Measurements from ENCODE around the gene TP73. TPM values are rescaled to one million over a fixed set of nuclear protein-coding genes. Genes with fewer than 3 reads are reported as not detected.

Gene TP73
- total and polyA plus RNA-seq, 8 donors = 0.11 to 0.51 (median 0.28) TPM

- Histone ChIP-seq H3K4me3 (no peak overlapping the region), H3K9me3 (no peaks in the 10 kb centered on the region), H3K27me3 (no peaks in the 10 kb centered on the region), H3K27ac (no peak overlapping the region), H3K4me1 (peaks cover 5 to 9% (median 8%) of the 10 kb centered on the region in 3 donors), H3K36me3 (peaks cover 0 to 11% (median 0%) of the 10 kb centered on the region in 3 donors)
- ATAC-seq (peak in 3 of 4 donors; percentile 11 to 29 (median 19)), DNase-seq (peak in 5 of 6 donors; percentile 44 to 82 (median 60)), FAIRE-seq (no peak)
- WGBS, 2 donors = 40 to 44% methylated on average over 23 to 27 of the region's 27 CpGs
- TF ChIP-seq, protein P1, sequence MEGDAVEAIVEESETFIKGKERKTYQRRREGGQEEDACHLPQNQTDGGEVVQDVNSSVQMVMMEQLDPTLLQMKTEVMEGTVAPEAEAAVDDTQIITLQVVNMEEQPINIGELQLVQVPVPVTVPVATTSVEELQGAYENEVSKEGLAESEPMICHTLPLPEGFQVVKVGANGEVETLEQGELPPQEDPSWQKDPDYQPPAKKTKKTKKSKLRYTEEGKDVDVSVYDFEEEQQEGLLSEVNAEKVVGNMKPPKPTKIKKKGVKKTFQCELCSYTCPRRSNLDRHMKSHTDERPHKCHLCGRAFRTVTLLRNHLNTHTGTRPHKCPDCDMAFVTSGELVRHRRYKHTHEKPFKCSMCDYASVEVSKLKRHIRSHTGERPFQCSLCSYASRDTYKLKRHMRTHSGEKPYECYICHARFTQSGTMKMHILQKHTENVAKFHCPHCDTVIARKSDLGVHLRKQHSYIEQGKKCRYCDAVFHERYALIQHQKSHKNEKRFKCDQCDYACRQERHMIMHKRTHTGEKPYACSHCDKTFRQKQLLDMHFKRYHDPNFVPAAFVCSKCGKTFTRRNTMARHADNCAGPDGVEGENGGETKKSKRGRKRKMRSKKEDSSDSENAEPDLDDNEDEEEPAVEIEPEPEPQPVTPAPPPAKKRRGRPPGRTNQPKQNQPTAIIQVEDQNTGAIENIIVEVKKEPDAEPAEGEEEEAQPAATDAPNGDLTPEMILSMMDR (IDR thresholded peaks at IDR 0.05) = no peak
- intact Hi-C loops (cut with DNase I) = no loop called here
Measured at GRCh38 chr1:3775490-3776230, 123.3 kb downstream of the TP73 start.

- no peak for ATAC-seq
- no peak for FAIRE-seq
- H3K36me3 ChIP-seq = peaks cover 2 to 18% (median 7%) of the 10 kb centered on the region in 3 donors
- no peaks in the 10 kb centered on the region for H3K9me3 ChIP-seq
- DNase-seq = peak in 2 of 6 donors; percentile 29 to 73
- peaks cover 5 to 8% (median 5%) of the 10 kb centered on the region in 3 donors for H3K4me1 ChIP-seq
- no peak overlapping the region for H3K4me3 ChIP-seq
- intact Hi-C loops (cut with DNase I) = no loop called here
- H3K27ac ChIP-seq = no peak overlapping the region
- TF ChIP-seq, protein P1 (IDR thresholded peaks at IDR 0.05) = no peak
- WGBS, 2 donors = 71 to 76% methylated on average over 21 of the region's 21 CpGs
- H3K27me3 ChIP-seq = no peaks in the 10 kb centered on the region
Measured at GRCh38 chr1:3776231-3776961, 124.1 kb downstream of the TP73 start.

DNA sequence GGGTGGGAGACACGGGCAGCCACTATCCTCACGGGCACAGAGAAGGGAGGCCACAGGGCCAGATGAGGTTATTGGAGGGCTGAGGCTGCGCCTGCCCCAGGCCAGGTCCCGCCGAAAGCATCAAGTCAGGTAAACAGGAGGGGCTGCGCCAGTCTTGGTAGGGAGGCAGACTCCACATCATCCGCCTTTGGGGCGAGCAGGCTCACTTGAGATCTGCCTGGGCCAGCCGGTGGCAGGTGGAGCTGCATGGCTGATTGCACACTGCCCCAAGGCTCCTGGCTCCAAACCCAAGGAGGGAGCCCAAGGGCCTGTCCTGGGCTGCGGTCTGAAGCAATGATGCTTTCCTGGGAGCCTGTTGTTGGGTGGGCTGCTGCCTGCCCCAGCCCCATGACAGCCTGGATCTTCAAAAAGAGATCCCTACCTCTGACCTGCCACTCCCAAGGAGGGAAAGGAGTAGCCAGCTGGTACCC is 124.8 kb downstream of the TP73 start:
- intact Hi-C loops (cut with DNase I) = no loop called here
- no peak overlapping the region for H3K27ac ChIP-seq
- ATAC-seq = no peak
- peaks cover 3 to 25% (median 11%) of the 10 kb centered on the region in 3 donors for H3K36me3 ChIP-seq
- TF ChIP-seq, protein P1 (IDR thresholded peaks at IDR 0.05) = no peak
- DNase-seq = peak in 2 of 6 donors; percentile 19 to 62
- H3K4me1 ChIP-seq = peaks cover 0 to 5% (median 3%) of the 10 kb centered on the region in 3 donors
- WGBS, 2 donors = 79 to 87% methylated on average over 10 of the region's 10 CpGs
- no peak overlapping the region for H3K4me3 ChIP-seq
- H3K9me3 ChIP-seq = no peaks in the 10 kb centered on the region
- FAIRE-seq = no peak
- H3K27me3 ChIP-seq = no peaks in the 10 kb centered on the region

DNA sequence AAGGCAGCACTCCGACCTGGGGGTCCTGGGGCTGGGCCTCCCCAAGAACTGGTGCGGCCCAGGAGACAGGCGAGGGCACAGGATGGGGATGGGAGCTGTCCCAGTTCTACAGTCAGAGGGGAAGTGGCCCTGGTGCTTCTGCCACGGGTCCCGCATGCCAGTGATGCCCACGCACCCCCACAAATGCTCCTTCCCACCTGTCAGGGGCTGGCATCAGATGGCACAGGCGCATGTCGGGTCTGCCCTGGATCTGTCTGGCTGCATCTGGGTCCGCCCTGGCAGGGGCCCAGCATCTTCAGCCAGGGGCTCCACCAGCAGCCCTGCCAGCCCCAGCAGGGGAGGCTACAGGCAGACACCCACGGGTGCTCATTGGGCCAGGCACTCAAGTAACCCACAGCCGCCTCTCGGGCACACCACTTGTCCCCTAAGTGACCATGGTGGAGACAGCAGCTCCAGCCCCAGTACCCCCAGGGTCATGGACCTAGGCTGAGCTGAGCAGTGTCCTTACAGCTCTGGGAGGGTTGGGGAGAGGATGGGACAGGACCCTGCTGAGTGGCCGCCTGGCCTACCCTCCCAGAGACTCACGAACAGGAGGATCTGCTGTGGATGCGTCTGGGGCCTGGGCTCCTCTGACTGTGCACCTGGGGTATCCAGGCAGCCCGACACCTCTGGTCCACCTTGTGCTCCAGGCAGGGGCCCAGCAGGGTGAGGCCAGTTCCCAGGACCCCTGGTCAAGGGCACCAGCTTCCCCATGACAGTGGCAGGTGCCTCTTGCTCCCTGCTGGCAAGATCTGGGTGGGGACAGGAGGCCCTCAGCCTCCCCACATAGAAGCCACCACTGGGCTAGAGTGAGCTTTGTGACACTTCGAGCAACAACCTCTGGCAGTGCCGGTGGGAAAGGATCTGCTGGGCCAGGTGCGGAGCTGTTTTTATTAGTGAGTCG is 125.6 kb downstream of the TP73 start:
- DNase-seq (peak in 3 of 6 donors; percentile 40 to 72 (median 47)), FAIRE-seq (no peak), ATAC-seq (no peak)
- WGBS, 2 donors = 73 to 78% methylated on average over 20 of the region's 20 CpGs
- Histone ChIP-seq H3K27me3 (no peaks in the 10 kb centered on the region), H3K4me1 (peaks cover 0 to 5% (median 3%) of the 10 kb centered on the region in 3 donors), H3K9me3 (no peaks in the 10 kb centered on the region), H3K4me3 (no peak overlapping the region), H3K36me3 (peaks cover 3 to 33% (median 17%) of the 10 kb centered on the region in 3 donors), H3K27ac (no peak overlapping the region)
- intact Hi-C loops (cut with DNase I) = no loop called here
- TF ChIP-seq, protein P1 (IDR thresholded peaks at IDR 0.05) = no peak
